ENCODE measurements around the gene NRTN. TPM values are rescaled to one million over a fixed set of nuclear protein-coding genes. Genes with fewer than 3 reads are reported as not detected.

The NRTN gene
- total and polyA plus RNA-seq, 2 of the 13 experiments (the other 11 are each of a cell fraction or from before 2014, with no cell fraction given) = 4.1 to 5.3 TPM

- TF ChIP-seq NKX3-1 (CRISPR knock-in tag; IDR thresholded peaks at IDR 0.05) = no peak
- TF ChIP-seq, protein P1, sequence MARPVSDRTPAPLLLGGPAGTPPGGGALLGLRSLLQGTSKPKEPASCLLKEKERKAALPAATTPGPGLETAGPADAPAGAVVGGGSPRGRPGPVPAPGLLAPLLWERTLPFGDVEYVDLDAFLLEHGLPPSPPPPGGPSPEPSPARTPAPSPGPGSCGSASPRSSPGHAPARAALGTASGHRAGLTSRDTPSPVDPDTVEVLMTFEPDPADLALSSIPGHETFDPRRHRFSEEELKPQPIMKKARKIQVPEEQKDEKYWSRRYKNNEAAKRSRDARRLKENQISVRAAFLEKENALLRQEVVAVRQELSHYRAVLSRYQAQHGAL (CRISPR knock-in tag; IDR thresholded peaks at IDR 0.05; ENCODE audit: not compliant biosample characterization) = no peak
- TF ChIP-seq WIZ (CRISPR knock-in tag; IDR thresholded peaks at IDR 0.05) = no peak
- no peak for TF ChIP-seq ZNF564 (CRISPR knock-in tag; IDR thresholded peaks at IDR 0.05)
Observed at GRCh38 chr19:5792224-5792623, 12.6 kb upstream of the NRTN start (continued).

GRCh38 chr19:5793188-5793587, 11.7 kb upstream of the NRTN start:
- no peak for FAIRE-seq
- WGBS (ENCODE audit: low lambda C conversion rate) = 70% methylated on average over 3 of the region's 3 CpGs
- CTCF ChIA-PET (ENCODE audit: low intra/inter-chr PET ratio, low total read pairs) = interaction anchor here (2.2 kb wide), 1 partner anchor 19 kb away, joined by 8 read pairs; no protein-coding TSS in a partner anchor

More at GRCh38 chr19:5793188-5793587, 11.7 kb upstream of the NRTN start:
- peaks cover 6 to 17% of the 10 kb centered on the region in 2 experiments; a peak in 3 of 5 replicates for H3K36me3 ChIP-seq (replicated peaks in 1 of 2; ENCODE audit: control insufficient read depth in 1 of 2, insufficient read depth in 2 of 2, low read length in 2 of 2)
- DNase-seq (ENCODE audit: low spot score) (no peak), ATAC-seq (no peak)
- no peak overlapping the region for H3K9ac ChIP-seq (ENCODE audit: insufficient read depth, low read depth, low read length)
- H2AFZ ChIP-seq (ENCODE audit: low read length) = no peak overlapping the region
- H3K27ac ChIP-seq (ENCODE audit: extremely low read length, insufficient read depth, low read length) = no peak overlapping the region
- BruUV-seq (replicated peaks) = no TSS peak
- POLR2A ChIA-PET = interaction anchor here (0.7 kb wide), 1 partner anchor 35 kb away, joined by 3 read pairs; no protein-coding TSS in a partner anchor
- H3K9me3 ChIP-seq (ENCODE audit: low read length) = no peaks in the 10 kb centered on the region
- in situ Hi-C loops (cut with HindIII; ENCODE audit: extremely low pct_ligation_motif_present, low pct_unique_long_range_greater_than_20kb) = no loop called here
- TF ChIP-seq RBM39 (IDR thresholded peaks at IDR 0.05; ENCODE audit: low read depth, low read length, poor library complexity, severe bottlenecking) (no peak), ADNP (CRISPR knock-in tag; IDR thresholded peaks at IDR 0.05) (no peak), ATM (IDR thresholded peaks at IDR 0.05; ENCODE audit: borderline replicate concordance) (no peak), ZNF235 (CRISPR knock-in tag; IDR thresholded peaks at IDR 0.05; ENCODE audit: borderline replicate concordance) (no peak), ZFP36L1 (CRISPR knock-in tag; IDR thresholded peaks at IDR 0.05) (no peak), HOXA7 (CRISPR knock-in tag; IDR thresholded peaks at IDR 0.05) (no peak), ZNF251 (CRISPR knock-in tag; IDR thresholded peaks at IDR 0.05) (no peak)
- TF ChIP-seq, protein P2, sequence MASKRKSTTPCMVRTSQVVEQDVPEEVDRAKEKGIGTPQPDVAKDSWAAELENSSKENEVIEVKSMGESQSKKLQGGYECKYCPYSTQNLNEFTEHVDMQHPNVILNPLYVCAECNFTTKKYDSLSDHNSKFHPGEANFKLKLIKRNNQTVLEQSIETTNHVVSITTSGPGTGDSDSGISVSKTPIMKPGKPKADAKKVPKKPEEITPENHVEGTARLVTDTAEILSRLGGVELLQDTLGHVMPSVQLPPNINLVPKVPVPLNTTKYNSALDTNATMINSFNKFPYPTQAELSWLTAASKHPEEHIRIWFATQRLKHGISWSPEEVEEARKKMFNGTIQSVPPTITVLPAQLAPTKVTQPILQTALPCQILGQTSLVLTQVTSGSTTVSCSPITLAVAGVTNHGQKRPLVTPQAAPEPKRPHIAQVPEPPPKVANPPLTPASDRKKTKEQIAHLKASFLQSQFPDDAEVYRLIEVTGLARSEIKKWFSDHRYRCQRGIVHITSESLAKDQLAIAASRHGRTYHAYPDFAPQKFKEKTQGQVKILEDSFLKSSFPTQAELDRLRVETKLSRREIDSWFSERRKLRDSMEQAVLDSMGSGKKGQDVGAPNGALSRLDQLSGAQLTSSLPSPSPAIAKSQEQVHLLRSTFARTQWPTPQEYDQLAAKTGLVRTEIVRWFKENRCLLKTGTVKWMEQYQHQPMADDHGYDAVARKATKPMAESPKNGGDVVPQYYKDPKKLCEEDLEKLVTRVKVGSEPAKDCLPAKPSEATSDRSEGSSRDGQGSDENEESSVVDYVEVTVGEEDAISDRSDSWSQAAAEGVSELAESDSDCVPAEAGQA (IDR thresholded peaks at IDR 0.05; ENCODE audit: low read depth) = no peak
- TF ChIP-seq, protein P2 (CRISPR knock-in tag; IDR thresholded peaks at IDR 0.05; ENCODE audit: borderline replicate concordance) = no peak
- H3K79me2 ChIP-seq (ENCODE audit: insufficient read depth, low read length) = no peaks in the 10 kb centered on the region
- H3K27me3 ChIP-seq (ENCODE audit: control insufficient read depth in 1 of 2, insufficient read depth in 2 of 2, low read length in 2 of 2) = peaks cover 0 to 5% of the 10 kb centered on the region in 2 experiments; a peak in 1 of 5 replicates
- no peaks in the 10 kb centered on the region for H4K20me1 ChIP-seq (ENCODE audit: insufficient read depth, low read length)
- H3K4me2 ChIP-seq (ENCODE audit: low read depth, low read length) = no peak overlapping the region
- intact Hi-C loops (cut with micrococcal nuclease; ENCODE audit: unreplicated experiment) = no loop called here
- peaks cover 29% of the 10 kb centered on the region for H3K4me1 ChIP-seq (ENCODE audit: insufficient read depth, low read length)
- no peak overlapping the region for H3K4me3 ChIP-seq (replicated peaks in 1 of 3; ENCODE audit: insufficient read depth in 1 of 3, low read depth in 2 of 3, low read length in 3 of 3)
